PC-9 (cell line): Measurements from ENCODE around the gene FAM114A2. TPM values are rescaled to one million over a fixed set of nuclear protein-coding genes. Genes with fewer than 3 reads are reported as not detected.
A peak's percentile ranks its signal among the peaks of the same experiment; 100 is the strongest.
"Not testable (repeated sequence)": the region's sequence is repeated elsewhere in the genome, so short reads cannot be mapped to it uniquely, and the experiment has no call there.

ENCODE experiments used
- BruUV-seq: library from RNA; stranded (reverse); fragments of 400-500 nt; replicated peaks from 2 replicates; lab custom pipeline; 2021; lab: Mats Ljungman, UMichigan
- CTCF ChIA-PET: fragments of 300-600 bp; sonication (Branson Sonifier 250); formaldehyde crosslinking; loops from one replicate; lab custom pipeline; 2022; ENCODE audit warnings: antibody characterized with exemption; lab: Charles Lee
- POLR2A ChIA-PET: fragments of 300-600 bp; sonication (Branson Sonifier 250); formaldehyde crosslinking; loops from one replicate; lab custom pipeline; 2022; ENCODE audit warnings: antibody characterized with exemption; ENCODE audit not compliant: unreplicated experiment; lab: Charles Lee
- DNase-seq, 2 experiments: peaks; one replicate each; pipeline versions ENCODE4 v3.0.0 to v3.0.0-alpha.2; 2015 to 2022; ENCODE audit warnings: mixed read lengths in 1 of 2
- H2AFZ ChIP-seq: fragments of 200-600 bp; sonication (generic); 2 replicates; pipeline ENCODE4 v1.8.1; 2017; ENCODE audit warnings: antibody characterized with exemption
- H3F3A ChIP-seq: fragments of 200-600 bp; sonication (generic); 2 replicates; pipeline ENCODE4 v1.8.1; 2017; ENCODE audit warnings: antibody characterized with exemption, mild to moderate bottlenecking, low read depth; ENCODE audit not compliant: insufficient read depth
- H3K27ac ChIP-seq: fragments of 200-600 bp; sonication (generic); 2 replicates; pipeline ENCODE4 v1.6.1; 2016; ENCODE audit warnings: mixed run types
- H3K27me3 ChIP-seq: fragments of 200-600 bp; sonication (generic); 2 replicates; pipeline ENCODE4 v1.6.1; 2016; ENCODE audit warnings: low read depth, mixed run types; ENCODE audit not compliant: insufficient read depth
- H3K36me3 ChIP-seq: fragments of 200-600 bp; sonication (generic); 2 replicates; pipeline ENCODE4 v1.6.1; 2016; ENCODE audit warnings: low read depth, mixed run types
- H3K4me1 ChIP-seq: fragments of 200-600 bp; sonication (generic); replicated peaks from 2 replicates; pipeline ENCODE4 v1.6.1; 2016; ENCODE audit warnings: mixed run types; ENCODE audit not compliant: insufficient read depth
- H3K4me2 ChIP-seq: fragments of 200-600 bp; sonication (generic); 2 replicates; pipeline ENCODE4 v1.6.1; 2017; ENCODE audit warnings: mixed run types
- H3K4me3 ChIP-seq: fragments of 200-600 bp; sonication (generic); 2 replicates; pipeline ENCODE4 v1.6.1; 2016; ENCODE audit warnings: mixed run types
- H3K79me2 ChIP-seq: fragments of 200-600 bp; sonication (generic); 2 replicates; pipeline ENCODE4 v1.6.1; 2017; ENCODE audit warnings: low read depth, mixed run types
- H3K9me2 ChIP-seq: fragments of 200-600 bp; sonication (generic); 2 replicates; pipeline ENCODE4 v1.8.1; 2017; ENCODE audit warnings: mild to moderate bottlenecking; ENCODE audit not compliant: insufficient read depth
- H3K9me3 ChIP-seq: fragments of 200-600 bp; sonication (generic); 2 replicates; pipeline ENCODE4 v1.8.1; 2016; ENCODE audit warnings: low read depth; ENCODE audit not compliant: insufficient read depth
- H4K20me1 ChIP-seq: fragments of 200-600 bp; sonication (generic); 2 replicates; pipeline ENCODE4 v1.8.1; 2017; ENCODE audit not compliant: insufficient read depth
- CTCF ChIP-seq: fragments of 200-600 bp; sonication (generic); conservative IDR thresholded peaks from 2 replicates; pipeline ENCODE4 v1.6.1; 2017; ENCODE audit warnings: mixed run types, antibody characterized with exemption, mild to moderate bottlenecking, moderate library complexity
- EZH2 ChIP-seq: fragments of 200-600 bp; sonication (generic); IDR thresholded peaks from 2 replicates; pipeline ENCODE4 v1.8.0; 2017; ENCODE audit warnings: antibody characterized with exemption, low read depth
- intact Hi-C: fragments of 100-400 bp; cut with micrococcal nuclease; formaldehyde crosslinking; loops from one replicate; pipeline ENCODE4 v1.10.0; 2022; ENCODE audit not compliant: unreplicated experiment
- total RNA-seq: library from RNA; stranded (reverse); gene quantifications from 2 replicates; pipeline ENCODE4 v1.2.3, GENCODE V29; 2021

FAM114A2 gene
- total RNA-seq, 1 experiment from 2014 or later: 18.9 TPM

DNA sequence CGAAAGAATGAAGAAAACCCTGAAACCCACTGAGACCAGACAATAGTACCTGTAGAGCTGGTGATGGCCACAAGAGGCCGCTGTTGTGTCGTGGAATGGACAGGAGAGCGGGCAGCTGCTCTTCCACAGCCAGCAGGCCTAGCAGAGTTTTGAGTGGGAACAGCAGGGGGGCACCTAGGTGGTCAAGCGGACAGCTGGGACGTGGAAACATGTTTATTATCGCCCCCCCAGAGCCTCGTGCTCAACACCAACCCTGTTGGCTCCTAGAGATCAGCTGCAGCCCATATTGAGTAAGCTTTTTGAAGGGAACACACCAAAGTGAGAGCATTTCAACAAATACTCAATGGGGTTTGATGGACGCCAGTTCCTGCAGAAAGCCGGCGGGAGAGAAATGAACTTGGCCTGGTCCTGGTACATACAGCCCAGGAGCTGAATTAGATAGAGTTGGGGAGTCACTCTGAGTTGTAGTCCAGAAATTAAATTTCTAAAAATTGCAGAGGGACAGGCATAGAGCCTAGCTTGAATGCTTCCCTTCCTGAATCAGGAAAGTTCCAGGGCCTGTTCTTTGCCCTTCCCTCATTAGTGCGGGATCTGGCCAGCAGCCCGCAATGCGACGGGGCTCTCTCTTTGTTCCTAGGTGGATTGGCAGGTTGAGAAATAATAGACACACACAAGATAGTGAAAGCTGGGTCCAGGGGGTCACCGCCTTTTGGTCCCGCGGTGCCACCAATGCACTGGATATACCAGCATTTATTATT, 33.9 kb upstream of the FAM114A2 start:
- CTCF ChIA-PET: interaction anchor here (0.6 to 1.5 kb wide), 22 partner anchors 13 to 796 kb away, joined by 3 to 11 read pairs (median 4); no protein-coding TSS in a partner anchor
- no peaks in the 10 kb centered on the region for H3K79me2 ChIP-seq
- H3K27ac ChIP-seq: no peak overlapping the region
- no peaks in the 10 kb centered on the region for H3K36me3 ChIP-seq
- peaks cover 25% of the 10 kb centered on the region for H3K4me1 ChIP-seq
- no peak overlapping the region for H3K4me3 ChIP-seq
- no TSS peak for BruUV-seq
- peak overlapping the region; percentile 56; the same call in 1 of the 2 replicates for H3K4me2 ChIP-seq
- intact Hi-C loops: loop anchor here (1.0 to 5.0 kb wide), 9 partner anchors 18 to 568 kb away; no protein-coding TSS in a partner anchor
- TF ChIP-seq CTCF (peak; percentile 99), EZH2 (no peak)
- H2AFZ ChIP-seq: peak overlapping the region; percentile 45; the same call in 1 of the 2 replicates
- no peaks in the 10 kb centered on the region for H3K9me2 ChIP-seq
- H3F3A ChIP-seq: peaks cover 6% of the 10 kb centered on the region; the same call in 1 of the 2 replicates
- H3K27me3 ChIP-seq: no peaks in the 10 kb centered on the region
- peak; percentile 44 to 81 for DNase-seq
- H3K9me3 ChIP-seq: no peaks in the 10 kb centered on the region
- POLR2A ChIA-PET: interaction anchor here (0.6 kb wide), 1 partner anchor 149 kb away, joined by 9 read pairs; no protein-coding TSS in a partner anchor
- no peaks in the 10 kb centered on the region for H4K20me1 ChIP-seq

DNA sequence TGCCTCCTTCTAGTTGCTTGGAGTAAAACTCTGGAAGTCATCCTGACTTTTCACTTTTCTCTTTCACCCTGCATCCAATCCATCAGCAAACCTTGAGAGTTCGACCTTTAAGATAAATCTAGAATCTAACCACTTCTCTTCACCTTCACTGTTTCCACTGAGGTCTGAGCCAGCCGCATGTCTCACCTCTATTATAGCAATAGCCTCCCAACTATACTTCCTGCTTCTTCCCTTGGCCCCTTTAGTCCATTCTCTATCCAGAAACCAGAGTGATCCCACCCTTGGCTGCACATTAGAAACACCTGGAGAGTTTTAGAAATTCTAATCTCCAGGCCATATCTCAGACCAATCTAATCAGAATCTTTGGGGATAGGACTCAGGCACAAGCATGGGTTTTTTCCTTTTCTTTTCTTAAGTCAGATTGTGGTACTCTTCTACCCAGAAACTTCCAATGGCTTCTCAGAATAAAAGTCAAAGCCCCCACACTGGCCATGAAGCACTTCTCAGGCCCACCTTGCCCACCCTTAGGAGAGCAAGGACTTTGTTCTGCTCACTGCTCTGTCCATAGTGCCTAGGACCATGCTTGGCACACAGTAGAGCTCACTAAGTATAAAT, 33.2 kb upstream of the FAM114A2 start:
- peaks cover 19% of the 10 kb centered on the region for H3K4me1 ChIP-seq
- H3K4me2 ChIP-seq: peak overlapping the region; percentile 56; the same call in 1 of the 2 replicates
- TF ChIP-seq EZH2: no peak
- TF ChIP-seq CTCF: no peak
- no peak overlapping the region for H3K27ac ChIP-seq
- intact Hi-C loops: loop anchor here (1.0 to 5.0 kb wide), 9 partner anchors 18 to 568 kb away; no protein-coding TSS in a partner anchor
- H3K9me2 ChIP-seq: 0 out of 2 replicates have a peak, but pooled peaks cover 4% of the 10 kb centered on the region
- POLR2A ChIA-PET: interaction anchor here (0.6 kb wide), 1 partner anchor 149 kb away, joined by 9 read pairs; no protein-coding TSS in a partner anchor
- H3K9me3 ChIP-seq: no peaks in the 10 kb centered on the region
- H3K27me3 ChIP-seq: no peaks in the 10 kb centered on the region
- no peak overlapping the region for H3K4me3 ChIP-seq
- CTCF ChIA-PET: interaction anchor here (0.6 to 1.5 kb wide), 19 partner anchors 13 to 568 kb away, joined by 3 to 8 read pairs (median 3); no protein-coding TSS in a partner anchor
- DNase-seq: no peak
- H3K36me3 ChIP-seq: no peaks in the 10 kb centered on the region
- no peaks in the 10 kb centered on the region for H3K79me2 ChIP-seq
- no peaks in the 10 kb centered on the region for H4K20me1 ChIP-seq
- H2AFZ ChIP-seq: peak overlapping the region; percentile 45; the same call in 1 of the 2 replicates
- no peaks in the 10 kb centered on the region; the same call in 1 of the 2 replicates for H3F3A ChIP-seq
- BruUV-seq: no TSS peak

DNA sequence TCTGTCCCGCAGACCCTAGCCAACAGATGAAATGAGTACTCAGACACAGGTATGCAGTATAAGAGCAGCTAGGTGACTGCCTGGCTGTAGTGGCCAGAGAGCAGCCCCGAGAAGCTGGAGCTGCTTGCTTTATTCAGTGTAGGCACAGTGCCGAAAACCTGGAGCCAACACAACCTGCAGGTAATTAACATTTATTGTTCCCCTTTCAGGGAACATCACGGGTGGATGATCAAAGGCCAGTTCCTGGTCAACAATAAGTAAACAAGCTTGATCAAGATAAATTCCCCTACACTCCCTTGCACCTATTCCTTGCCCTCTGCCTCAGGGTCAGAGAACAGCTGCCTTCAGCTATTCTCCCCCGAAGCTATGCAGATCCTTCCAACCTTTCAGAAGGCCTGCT, 31.1 kb upstream of the FAM114A2 start:
- not testable (repeated sequence) for H3K9me3 ChIP-seq, H2AFZ ChIP-seq, H3F3A ChIP-seq, H3K4me3 ChIP-seq, H3K79me2 ChIP-seq, H3K4me2 ChIP-seq, BruUV-seq, H3K36me3 ChIP-seq, H3K27ac ChIP-seq, H3K27me3 ChIP-seq, H4K20me1 ChIP-seq, H3K9me2 ChIP-seq, H3K4me1 ChIP-seq
- POLR2A ChIA-PET: interaction anchor here (0.6 kb wide), 1 partner anchor 12 kb away, joined by 6 read pairs; no protein-coding TSS in a partner anchor
- peak in 1 of 2 experiments; percentile 55 for DNase-seq
- CTCF ChIA-PET: interaction anchor here (0.7 kb wide), 1 partner anchor 247 kb away, joined by 3 read pairs; no protein-coding TSS in a partner anchor
- intact Hi-C loops: loop anchor here (5.0 kb wide), 2 partner anchors 93 to 392 kb away; no protein-coding TSS in a partner anchor
